Activated CD8-positive, alpha-beta memory T cell treated with anti-CD3 and anti-CD28 coated beads, Interleukin-2, amount 50 U/mL, for 24 hours (primary cell): Measurements from ENCODE around the gene MAMDC2.
A peak's percentile ranks its signal among the peaks of the same experiment; 100 is the strongest.

Experiments
- DNase-seq: peaks from one replicate; pipeline ENCODE4 v3.0.0-alpha.2; 2020; ENCODE audit errors: extremely low read depth

MAMDC2 gene

GRCh38 chr9:70108181-70108580, 64.5 kb downstream of the MAMDC2 start:
- DNase-seq: no peak

GRCh38 chr9:70110194-70111041, 66.8 kb downstream of the MAMDC2 start:
- no peak for DNase-seq

GRCh38 chr9:70111042-70111602, 67.5 kb downstream of the MAMDC2 start:
- peak; percentile 8 for DNase-seq

GRCh38 chr9:70111641-70112236, 68.1 kb downstream of the MAMDC2 start:
- DNase-seq: no peak

- no peak for DNase-seq
Observed at GRCh38 chr9:70112981-70113380, 69.3 kb downstream of the MAMDC2 start.

- DNase-seq: no peak
Observed at GRCh38 chr9:70113403-70114022, 69.9 kb downstream of the MAMDC2 start.

GRCh38 chr9:70114898-70115297, 71.2 kb downstream of the MAMDC2 start:
- no peak for DNase-seq

GRCh38 chr9:70117835-70118319, 74.2 kb downstream of the MAMDC2 start:
- no peak for DNase-seq

GRCh38 chr9:70119786-70120185, 76.1 kb downstream of the MAMDC2 start:
- DNase-seq: no peak

- DNase-seq: no peak
Observed at GRCh38 chr9:70120834-70121510, 77.3 kb downstream of the MAMDC2 start.

- DNase-seq: no peak
Observed at GRCh38 chr9:70121818-70122436, 78.3 kb downstream of the MAMDC2 start.

GRCh38 chr9:70123695-70124094, 80.0 kb downstream of the MAMDC2 start:
- no peak for DNase-seq

GRCh38 chr9:70125621-70126263, 82.1 kb downstream of the MAMDC2 start:
- DNase-seq: no peak

GRCh38 chr9:70127036-70127435, 83.4 kb downstream of the MAMDC2 start:
- no peak for DNase-seq

GRCh38 chr9:70127540-70128416, 84.1 kb downstream of the MAMDC2 start:
- DNase-seq: no peak

GRCh38 chr9:70130266-70130665, 86.6 kb downstream of the MAMDC2 start:
- no peak for DNase-seq

GRCh38 chr9:70131296-70131695, 87.6 kb downstream of the MAMDC2 start:
- no peak for DNase-seq

- DNase-seq: no peak
Observed at GRCh38 chr9:70133253-70134208, 89.9 kb downstream of the MAMDC2 start.

- no peak for DNase-seq
Observed at GRCh38 chr9:70134360-70134759, 90.7 kb downstream of the MAMDC2 start.
